Chondrocyte (in vitro differentiated cells): Measurements from ENCODE around the gene TRIM71. TPM values are rescaled to one million over a fixed set of nuclear protein-coding genes. Genes with fewer than 3 reads are reported as not detected.
"Not testable (repeated sequence)": the region's sequence is repeated elsewhere in the genome, so short reads cannot be mapped to it uniquely, and the experiment has no call there.

Experiments
- DNase-seq: peaks from one replicate; pipeline ENCODE4 v3.0.0; 2021; ENCODE audit warnings: mixed read lengths, low spot score
- H3K27ac Mint-ChIP-seq: one replicate; pipeline ENCODE4 v1.8.0; 2021; ENCODE audit warnings: mild to moderate bottlenecking, moderate library complexity, mixed read lengths; ENCODE audit not compliant: unreplicated experiment
- H3K27me3 Mint-ChIP-seq: 2 replicates; pipeline ENCODE4 v1.8.0; 2021; ENCODE audit warnings: low read depth, mixed read lengths
- H3K36me3 Mint-ChIP-seq: 2 replicates; pipeline ENCODE4 v1.8.0; 2021; ENCODE audit warnings: low read depth, mixed read lengths
- H3K4me1 Mint-ChIP-seq: 2 replicates; pipeline ENCODE4 v1.8.0; 2021; ENCODE audit warnings: low read depth, mild to moderate bottlenecking, mixed read lengths
- H3K4me3 Mint-ChIP-seq: one replicate; pipeline ENCODE4 v1.8.0; 2021; ENCODE audit warnings: mild to moderate bottlenecking, moderate library complexity, mixed read lengths; ENCODE audit not compliant: unreplicated experiment
- H3K9me3 Mint-ChIP-seq: 2 replicates; pipeline ENCODE4 v1.8.0; 2021; ENCODE audit warnings: low read depth, mixed read lengths
- total RNA-seq: library from RNA; stranded (reverse); gene quantifications from 3 replicates; pipeline ENCODE4 v1.2.1, GENCODE V29; 2021
- TF ChIP-seq, protein P1 (sequence below): fragments of 200-600 bp; sonication (generic); IDR thresholded peaks from 2 replicates; pipeline ENCODE4 v1.5.0; 2021; ENCODE audit warnings: antibody characterized with exemption, mild to moderate bottlenecking, moderate library complexity

The TRIM71 gene
- total RNA-seq, 1 donor from 2014 or later, result 0.05 TPM

DNA sequence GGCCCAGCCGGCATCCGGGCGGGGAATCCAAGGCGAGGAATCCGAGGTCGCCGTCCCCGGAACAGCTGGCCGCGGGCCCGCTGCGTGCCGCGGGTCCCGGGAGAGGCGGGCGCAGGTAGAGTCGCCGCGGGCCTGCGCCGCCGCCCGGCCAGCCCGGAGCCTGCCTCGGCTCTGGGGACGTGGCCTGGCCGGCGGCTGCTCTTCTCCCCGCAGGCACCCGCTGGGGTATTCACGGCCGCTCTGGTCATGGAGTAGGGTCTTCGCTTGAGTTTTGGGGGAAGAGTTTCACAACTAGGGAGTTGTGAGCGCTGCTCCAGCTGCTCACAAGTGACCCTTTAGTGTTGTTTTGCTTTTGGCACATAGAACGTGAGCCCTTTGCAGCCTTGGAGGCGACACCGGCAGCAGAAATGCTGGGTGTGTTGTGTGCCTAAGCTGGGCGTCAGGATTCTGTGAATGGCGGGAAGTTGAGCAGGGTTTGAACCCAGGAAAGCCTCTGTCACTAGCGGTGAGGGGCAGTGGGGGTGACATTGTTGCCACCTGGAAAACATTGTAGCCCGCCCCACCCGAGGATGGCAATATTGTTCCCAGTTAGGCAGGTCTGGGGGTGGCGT lies 4.0 kb downstream of the TRIM71 start:
- no peak overlapping the region for H3K27ac Mint-ChIP-seq
- H3K9me3 Mint-ChIP-seq, result peaks cover 6% of the 10 kb centered on the region
- H3K36me3 Mint-ChIP-seq, result peaks cover 5% of the 10 kb centered on the region
- H3K4me3 Mint-ChIP-seq, result peak overlapping the region; percentile 44
- H3K27me3 Mint-ChIP-seq, result peaks cover 47% of the 10 kb centered on the region
- DNase-seq, result no peak
- TF ChIP-seq, protein P1, sequence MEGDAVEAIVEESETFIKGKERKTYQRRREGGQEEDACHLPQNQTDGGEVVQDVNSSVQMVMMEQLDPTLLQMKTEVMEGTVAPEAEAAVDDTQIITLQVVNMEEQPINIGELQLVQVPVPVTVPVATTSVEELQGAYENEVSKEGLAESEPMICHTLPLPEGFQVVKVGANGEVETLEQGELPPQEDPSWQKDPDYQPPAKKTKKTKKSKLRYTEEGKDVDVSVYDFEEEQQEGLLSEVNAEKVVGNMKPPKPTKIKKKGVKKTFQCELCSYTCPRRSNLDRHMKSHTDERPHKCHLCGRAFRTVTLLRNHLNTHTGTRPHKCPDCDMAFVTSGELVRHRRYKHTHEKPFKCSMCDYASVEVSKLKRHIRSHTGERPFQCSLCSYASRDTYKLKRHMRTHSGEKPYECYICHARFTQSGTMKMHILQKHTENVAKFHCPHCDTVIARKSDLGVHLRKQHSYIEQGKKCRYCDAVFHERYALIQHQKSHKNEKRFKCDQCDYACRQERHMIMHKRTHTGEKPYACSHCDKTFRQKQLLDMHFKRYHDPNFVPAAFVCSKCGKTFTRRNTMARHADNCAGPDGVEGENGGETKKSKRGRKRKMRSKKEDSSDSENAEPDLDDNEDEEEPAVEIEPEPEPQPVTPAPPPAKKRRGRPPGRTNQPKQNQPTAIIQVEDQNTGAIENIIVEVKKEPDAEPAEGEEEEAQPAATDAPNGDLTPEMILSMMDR, result peak; percentile 32
- peaks cover 17% of the 10 kb centered on the region for H3K4me1 Mint-ChIP-seq

DNA sequence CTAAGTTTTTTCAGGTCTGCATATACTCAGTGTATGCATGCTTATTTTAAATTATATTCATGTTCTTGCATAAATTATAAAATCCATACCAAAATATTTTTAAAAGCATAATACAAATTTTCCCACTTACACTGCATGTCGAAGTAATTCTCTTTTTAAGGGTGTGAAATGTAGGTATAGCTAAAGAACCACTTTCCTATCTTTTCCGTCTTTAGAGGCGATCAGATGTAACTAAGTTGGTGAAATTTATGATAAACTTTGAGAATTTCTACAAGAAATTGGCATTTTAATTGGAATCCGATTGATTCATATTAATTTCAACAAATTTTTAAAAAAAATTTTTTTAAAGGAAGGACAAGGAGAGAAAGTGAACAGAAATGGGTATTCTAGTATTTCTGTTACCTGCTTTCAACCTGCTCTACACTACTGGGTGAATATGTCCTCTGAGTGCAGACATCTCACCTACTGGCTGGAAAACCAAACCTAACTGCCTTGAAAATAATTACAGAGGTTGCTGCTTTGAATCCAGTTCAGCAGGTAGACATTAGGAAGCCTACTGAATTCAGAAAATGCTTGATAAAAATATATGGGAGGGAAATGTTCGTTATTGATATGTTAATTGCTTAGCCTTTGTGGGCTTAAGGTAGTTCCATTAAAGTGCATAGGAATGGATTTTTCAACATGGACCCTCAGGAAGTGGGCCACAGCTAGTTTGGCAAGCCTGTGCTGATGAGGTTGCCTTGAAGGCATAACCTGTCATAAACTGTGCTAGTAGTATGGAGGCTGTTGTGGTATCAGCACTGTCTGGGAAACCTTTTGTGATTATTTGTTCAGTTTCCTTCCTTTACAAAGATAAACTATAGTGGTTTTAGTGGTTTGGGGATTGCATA lies 5.1 kb downstream of the TRIM71 start:
- H3K36me3 Mint-ChIP-seq, result peaks cover 5% of the 10 kb centered on the region
- no peak for DNase-seq
- peaks cover 9% of the 10 kb centered on the region for H3K4me1 Mint-ChIP-seq
- peaks cover 6% of the 10 kb centered on the region for H3K9me3 Mint-ChIP-seq
- H3K27ac Mint-ChIP-seq, result no peak overlapping the region
- TF ChIP-seq, protein P1, result no peak
- H3K4me3 Mint-ChIP-seq, result no peak overlapping the region
- peaks cover 42% of the 10 kb centered on the region for H3K27me3 Mint-ChIP-seq

DNA sequence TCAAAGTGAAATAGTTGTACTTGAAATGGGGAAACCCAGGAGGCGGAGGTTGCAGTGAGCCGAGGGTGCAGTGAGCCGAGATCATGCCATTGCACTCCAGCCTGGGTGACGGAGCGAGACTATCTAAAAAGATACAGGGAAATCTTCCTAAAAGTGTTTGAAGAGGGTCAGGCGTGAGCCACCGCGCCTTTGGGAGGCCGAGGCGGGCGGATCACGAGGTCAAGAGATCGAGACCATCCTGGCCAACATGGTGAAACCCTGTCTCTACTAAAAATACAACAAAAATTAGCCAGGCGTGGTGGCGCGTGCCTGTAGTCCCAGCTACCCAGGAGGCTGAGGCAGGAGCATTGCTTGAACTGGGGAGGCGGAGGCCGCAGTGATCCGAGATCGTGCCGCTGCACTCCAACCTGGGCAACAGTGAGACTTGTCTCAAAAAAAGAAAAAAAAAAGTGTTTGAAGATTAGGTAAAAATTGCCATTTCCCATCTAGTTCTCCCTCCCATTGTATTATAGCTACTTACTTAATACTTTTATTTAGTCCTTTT lies 5.9 kb downstream of the TRIM71 start:
- not testable (repeated sequence) for DNase-seq, H3K36me3 Mint-ChIP-seq, H3K4me1 Mint-ChIP-seq, H3K9me3 Mint-ChIP-seq, H3K27ac Mint-ChIP-seq, H3K4me3 Mint-ChIP-seq
- peaks cover 40% of the 10 kb centered on the region for H3K27me3 Mint-ChIP-seq

DNA sequence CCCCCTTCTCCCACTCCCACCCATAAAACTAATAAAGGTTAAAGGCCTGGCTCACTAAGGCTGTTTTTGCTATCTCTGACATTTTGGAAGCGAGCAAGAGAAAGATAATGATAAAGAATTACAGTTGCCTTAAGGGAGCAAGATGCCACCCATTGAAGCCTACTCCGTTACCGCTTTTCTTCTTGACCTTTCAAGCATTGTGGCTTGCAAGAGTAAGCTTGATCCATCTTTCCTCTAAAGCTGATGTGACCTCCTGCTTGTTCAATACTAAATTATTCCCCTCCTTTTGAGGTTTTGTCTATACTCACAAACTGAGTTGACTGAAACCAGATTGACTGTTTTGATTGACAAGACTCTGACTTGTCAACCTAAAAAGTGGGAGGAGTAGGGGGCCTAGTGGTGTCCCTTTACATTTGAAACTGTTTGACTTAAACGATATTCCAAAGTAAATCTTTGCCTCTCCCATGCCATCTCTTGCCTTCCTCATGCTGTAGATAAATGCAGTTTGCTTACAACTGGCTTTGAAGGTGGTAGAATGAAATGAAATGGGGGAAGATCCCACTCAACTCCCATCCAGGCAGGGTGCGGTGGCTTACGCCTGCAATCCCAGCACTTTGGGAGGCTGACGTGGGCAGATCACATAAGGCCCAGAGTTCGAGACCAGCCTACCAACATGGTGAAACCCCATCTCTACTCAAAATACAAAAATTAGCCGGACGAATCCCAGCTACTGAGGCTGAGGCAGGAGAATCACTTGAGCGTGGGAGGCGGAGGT lies 8.0 kb downstream of the TRIM71 start:
- H3K27ac Mint-ChIP-seq, result no peak overlapping the region
- no peak for DNase-seq
- H3K4me1 Mint-ChIP-seq, result peaks cover 2% of the 10 kb centered on the region
- H3K36me3 Mint-ChIP-seq, result no peaks in the 10 kb centered on the region
- TF ChIP-seq, protein P1, result no peak
- H3K27me3 Mint-ChIP-seq, result peaks cover 21% of the 10 kb centered on the region
- H3K4me3 Mint-ChIP-seq, result no peak overlapping the region
- no peaks in the 10 kb centered on the region for H3K9me3 Mint-ChIP-seq

DNA sequence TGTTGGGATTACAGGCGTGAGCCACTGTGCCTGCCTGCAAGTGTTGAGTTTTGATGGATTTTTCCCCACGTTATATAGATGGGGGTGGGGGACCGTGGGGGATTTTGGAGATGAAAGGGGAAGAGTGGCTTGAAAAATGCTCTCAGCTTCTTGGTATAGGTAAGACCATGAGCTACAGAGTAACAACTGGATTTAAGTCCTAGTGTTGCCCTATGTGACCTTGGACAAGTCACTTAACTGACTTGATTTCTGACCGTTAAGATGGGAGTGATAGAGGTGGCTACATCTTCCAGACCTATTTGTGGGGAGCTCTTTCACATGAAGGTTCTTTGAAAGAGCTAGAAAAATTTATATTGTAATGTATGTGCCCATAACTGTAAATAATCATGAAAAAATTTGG lies 13.3 kb downstream of the TRIM71 start:
- Mint-ChIP-seq H3K9me3 (no peaks in the 10 kb centered on the region), H3K4me3 (no peak overlapping the region), H3K27me3 (peaks cover 19% of the 10 kb centered on the region), H3K36me3 (no peaks in the 10 kb centered on the region), H3K27ac (no peak overlapping the region), H3K4me1 (no peaks in the 10 kb centered on the region)
- TF ChIP-seq, protein P1, result no peak
- DNase-seq, result no peak
